SK-MEL-5 (cell line): ENCODE measurements around the gene TOR4A. TPM values are rescaled to one million over a fixed set of nuclear protein-coding genes. Genes with fewer than 3 reads are reported as not detected.

ENCODE experiments used
- DNase-seq: peaks from one replicate; pipeline ENCODE4 v3.0.0-alpha.2; 2016; ENCODE audit warnings: low read depth, low spot score
- in situ Hi-C: cut with HindIII; loops from 2 replicates; pipeline ENCODE4 v1.10.0; 2016; ENCODE audit warnings: low sequenced_read_pairs, high pct_unique_total_duplicates, low pct_unique_long_range_greater_than_20kb
- polyA plus RNA-seq, 2 experiments: library from polyadenylated mRNA; depleted of rRNA; stranded (reverse); fragments of >200 nt; gene quantifications; 2 replicates each; pipeline ENCODE4 v1.2.3, GENCODE V29; 2015
- total RNA-seq: library from RNA; depleted of rRNA; stranded (reverse); fragments of >200 nt; shearing (Covaris generic); gene quantifications from 2 replicates; pipeline ENCODE4 v1.2.3, GENCODE V29; 2014; rRNA removed

The TOR4A gene
- 0.03 and 0.13 TPM in 2 replicates for total RNA-seq
- 0.20 and 0.33 TPM in 2 replicates for polyA plus RNA-seq (2015; cell fraction: cytosol; rRNA removed)
- polyA plus RNA-seq (2015; cell fraction: nucleus; rRNA removed): 0.04 and 0.22 TPM in 2 replicates

DNA sequence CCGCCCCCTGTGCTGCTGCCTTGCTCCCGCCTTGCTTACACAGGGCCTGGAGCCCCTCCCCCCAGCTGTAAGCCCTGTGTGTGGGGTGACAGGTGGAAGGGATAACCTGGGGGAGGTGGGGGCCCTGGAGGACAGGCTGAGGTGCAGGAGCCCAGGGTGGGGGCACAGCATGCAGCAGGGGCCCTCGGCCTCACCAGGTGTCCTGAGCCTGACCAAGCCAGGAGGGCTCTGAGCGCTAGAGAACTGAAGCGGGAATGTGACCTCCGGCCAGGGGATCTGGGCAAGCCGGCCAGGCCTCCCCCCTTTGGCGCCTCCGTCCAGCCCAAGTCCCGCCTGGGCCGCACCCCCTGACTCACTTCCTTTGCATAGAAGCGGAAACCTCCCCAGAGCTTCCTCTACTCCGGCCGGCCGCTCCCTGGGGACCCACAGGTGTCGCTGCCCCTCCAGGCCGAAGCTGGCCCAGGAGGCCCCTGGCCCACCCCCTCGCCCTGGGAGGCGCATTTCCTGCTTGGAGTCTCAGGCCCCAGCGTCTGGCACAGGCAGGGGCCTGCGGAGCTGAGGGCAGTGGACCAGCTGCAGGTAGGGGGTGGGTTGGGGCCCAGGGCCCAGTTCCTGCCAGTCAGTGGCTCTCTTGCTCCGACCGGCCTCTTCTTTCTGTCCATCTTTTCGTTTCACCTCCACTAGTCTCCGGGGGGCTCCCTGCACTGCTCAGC is at the start of gene TOR4A:
TSS of gene TOR4A (plus strand) at position 398 of the 713 bp plus-strand sequence. CDS start 964 bp downstream, outside the sequence.
- in situ Hi-C loops: no loop called here
- no peak for DNase-seq

DNA sequence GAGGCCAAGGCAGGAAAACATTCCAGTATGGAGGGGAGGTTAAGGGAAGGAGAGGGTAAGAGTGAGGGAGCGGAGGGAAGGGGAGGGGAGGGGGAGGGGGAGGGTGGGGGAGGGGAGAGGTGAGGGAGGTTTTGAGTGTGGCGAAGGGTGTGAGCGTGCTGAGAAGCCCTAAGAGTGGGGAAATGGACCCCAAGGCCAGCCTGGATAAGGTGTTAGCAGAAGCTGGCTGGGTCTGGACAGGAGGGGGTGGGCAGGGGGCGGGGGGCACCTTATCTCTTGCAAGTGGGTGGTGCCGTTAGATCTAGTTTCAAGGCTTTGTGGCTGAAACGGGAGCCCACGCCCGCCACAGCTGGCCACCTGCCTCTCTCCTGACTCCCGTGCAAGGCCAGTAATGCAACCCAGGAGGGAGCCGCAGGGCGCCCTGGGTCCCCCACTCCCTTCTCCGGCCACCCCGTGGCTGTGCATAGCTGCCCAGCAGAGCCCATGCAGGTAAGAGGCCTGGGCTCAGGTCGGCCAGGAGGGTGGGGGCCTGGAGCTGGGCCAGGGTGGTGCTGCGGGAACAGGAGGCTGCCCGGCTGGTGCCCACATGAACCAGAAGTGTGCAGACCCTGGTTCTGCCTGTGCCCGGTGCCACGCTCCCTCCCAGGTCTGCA is 49.5 kb upstream of the TOR4A start:
- in situ Hi-C loops: no loop called here
- DNase-seq: no peak

DNA sequence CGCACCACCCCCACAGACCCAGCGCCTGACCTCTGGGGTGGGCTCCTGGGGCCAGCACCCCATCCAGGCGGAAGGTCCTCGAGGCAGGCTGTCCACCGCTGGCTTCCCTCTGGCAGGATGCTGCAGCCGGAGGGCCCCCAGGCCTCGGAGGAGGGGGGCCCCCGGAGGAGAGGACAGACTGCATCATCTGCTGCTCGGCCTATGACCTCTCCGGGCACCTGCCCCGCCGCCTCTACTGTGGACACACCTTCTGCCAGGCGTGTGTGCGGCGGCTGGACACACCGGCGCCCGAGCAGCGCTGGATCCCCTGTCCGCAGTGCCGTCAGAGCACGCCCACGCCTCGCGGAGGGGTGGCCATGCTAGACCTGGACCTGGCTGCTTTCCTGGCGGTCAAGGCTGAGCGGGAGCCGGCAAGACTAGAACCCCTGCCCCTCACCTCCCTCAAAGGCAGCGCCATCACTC is 49.0 kb upstream of the TOR4A start:
- in situ Hi-C loops: no loop called here
- DNase-seq: no peak

DNA sequence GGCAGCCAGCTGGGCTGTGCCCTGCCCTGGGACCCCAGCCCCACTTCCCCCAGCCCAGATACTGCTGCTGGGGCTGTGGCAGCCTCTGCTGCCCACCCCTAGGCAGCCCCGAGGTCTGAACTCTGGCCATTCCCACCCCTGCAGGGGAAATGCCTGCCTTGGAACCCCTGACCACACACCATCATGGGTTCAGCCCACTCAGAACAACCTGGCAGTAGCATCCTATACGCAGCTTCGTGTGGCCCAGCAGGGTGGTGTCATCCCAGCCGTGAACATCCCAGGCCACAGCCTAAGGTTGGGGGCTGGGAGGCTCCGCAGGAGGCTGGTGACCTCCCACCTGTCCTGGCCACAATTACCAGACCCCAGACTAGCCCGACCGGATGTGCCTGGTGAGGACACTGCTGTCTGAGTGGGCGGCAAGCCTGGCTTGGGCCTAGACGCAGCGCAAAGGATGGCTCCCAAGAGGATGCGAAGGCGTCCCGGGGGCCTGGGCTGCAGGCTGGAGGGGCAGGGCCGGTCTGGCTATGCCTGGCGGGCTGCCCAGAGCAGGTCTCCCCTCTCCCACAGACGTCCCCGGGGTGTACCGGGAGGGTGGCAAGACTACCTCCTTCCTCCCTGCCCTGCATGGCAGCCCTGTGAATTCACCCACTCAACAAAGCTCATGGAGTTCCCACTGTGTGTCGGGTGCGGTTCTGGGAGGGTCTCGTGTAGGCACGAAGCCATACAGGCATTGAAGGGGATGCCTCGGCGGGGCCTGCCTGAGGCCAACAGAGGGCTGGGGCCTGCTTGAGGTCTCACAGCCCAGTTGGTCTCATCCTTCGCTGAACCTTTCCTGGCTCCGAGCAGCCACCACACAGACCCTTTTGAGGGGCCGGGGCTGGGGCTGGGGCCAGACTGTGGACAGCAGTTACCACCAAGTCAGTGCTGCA is 48.3 kb upstream of the TOR4A start:
- in situ Hi-C loops: no loop called here

DNA sequence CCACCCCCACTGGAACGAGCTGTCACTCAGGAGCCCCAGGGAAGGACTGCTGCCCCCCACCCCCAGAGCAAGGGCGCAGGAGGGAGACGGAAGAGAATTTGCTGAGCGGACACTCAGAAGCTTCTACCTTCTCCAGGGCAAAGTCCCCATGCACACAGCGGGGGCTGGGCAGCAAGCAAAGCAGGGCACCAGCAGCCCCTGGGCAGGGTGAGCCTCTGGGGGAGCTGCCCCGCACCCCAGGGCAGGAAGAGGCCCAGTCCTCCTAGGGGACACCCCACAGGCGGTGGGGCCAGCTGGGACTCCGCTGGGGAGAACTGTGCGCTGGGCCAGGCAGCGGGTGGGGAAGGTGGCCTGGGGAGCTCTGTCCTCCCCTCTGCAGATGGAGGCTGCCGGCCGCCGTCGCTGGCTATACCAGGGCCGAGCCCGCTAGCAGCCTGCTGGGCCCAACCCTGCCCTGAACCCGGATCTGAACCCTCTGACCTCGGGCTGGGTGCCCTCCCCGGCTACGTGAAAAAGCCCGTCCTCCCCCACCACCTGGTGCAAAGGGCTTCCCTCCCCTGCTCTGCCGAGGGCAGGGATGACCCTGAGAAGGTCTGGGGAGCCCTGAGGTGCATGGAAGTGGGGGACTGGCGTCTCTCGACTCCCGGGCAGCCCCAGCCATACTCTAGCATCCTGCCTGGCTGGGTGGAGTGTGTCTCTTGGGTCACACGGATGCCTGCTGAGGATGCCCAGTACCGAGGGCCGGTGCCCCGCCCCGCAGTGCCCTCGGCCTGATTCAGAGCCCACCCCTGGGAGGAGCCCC is 47.4 kb upstream of the TOR4A start:
- DNase-seq: peak; percentile 40
- in situ Hi-C loops: no loop called here

More for the DNA sequence above, 48.3 kb upstream of the TOR4A start:
- DNase-seq: no peak

DNA sequence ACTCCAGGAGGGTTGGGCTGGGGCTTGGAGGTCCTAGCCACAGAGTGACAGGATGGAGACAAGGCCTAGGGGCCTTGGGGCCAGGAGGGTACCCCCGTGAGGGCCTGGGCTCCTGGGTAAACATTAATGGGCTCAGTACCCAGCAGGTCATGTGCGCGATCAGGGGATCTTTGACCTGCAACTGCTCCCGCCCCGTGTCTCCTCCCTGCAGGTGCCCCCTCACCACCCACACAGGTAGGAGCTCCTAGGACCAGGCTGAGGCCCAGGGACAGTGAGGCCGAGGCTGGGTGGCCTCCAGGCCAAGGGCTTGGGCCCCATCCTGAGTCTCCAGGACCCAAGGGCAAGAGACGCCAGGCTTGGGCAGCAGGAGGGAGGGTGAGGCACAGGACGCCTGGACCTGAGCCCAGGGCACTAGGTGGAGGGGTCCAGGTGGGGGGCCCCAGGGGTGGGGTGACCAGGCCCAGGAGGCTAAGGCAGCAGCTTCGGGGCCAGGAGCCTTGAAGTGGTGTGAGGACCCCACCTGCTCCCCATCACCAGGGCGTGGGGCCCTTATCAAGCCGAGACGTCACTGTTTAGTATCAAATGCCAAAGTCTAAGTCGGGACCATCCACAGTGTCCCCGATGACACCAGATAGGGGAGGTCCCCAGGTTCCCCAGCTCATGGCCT is 46.7 kb upstream of the TOR4A start, which contains the start of gene SLC34A3:
TSS of gene SLC34A3 (plus strand) at position 197 of the 667 bp plus-strand sequence. CDS start 802 bp downstream, outside the sequence.
- no peak for DNase-seq
- in situ Hi-C loops: no loop called here

DNA sequence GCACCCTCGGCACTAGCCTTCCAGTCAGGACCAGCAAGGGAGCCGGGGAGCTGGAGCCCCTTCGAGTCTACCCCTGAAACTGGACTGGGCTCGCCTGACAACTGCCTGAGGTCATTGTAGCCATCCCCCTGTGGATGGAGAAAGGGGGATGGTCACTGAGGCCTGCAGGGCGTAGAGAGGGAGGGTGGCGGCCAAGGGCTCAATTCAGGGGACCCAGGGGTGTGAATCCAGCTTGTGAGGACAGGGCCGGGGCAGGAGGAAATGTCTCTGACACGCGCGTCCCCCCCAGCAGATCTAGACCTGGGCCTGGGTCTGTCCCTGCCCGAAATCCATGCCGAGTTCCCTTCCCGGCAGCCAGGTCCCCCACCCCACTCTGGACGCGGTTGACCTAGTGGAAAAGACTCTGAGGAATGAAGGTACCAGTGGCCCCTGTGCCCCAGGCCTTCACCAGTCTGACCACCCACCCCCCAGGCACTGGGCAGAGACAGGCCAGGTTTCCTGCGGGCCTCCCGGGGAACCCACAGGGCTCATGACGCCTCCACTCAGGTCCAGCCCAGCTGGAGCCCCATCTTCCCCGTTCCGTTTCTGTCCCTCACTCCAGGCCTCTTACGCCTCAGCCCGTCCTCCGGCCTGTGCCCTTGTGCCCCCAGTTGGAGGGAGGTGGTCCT is 46.0 kb upstream of the TOR4A start:
- in situ Hi-C loops: no loop called here
- DNase-seq: no peak

DNA sequence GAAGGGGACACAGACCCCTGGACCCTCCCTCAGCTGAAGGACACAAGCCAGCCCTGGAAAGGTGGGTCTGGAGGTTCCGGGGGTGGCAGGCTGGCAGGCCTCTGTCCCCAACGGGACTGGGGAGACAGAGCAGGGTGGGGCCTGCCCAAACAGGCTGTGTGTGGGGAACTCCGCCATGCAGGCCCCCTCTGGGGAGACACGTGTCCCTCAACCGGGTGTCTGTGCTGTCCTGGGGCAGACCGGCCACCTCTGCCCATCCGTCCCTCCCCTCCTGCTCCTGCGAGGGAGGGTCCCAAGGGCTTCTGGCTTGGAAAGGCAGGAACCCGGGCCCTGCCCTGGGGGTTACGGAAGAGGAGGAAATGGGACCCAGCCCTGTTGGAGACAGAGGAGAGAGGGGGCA is 45.4 kb upstream of the TOR4A start:
- in situ Hi-C loops: no loop called here
- no peak for DNase-seq

DNA sequence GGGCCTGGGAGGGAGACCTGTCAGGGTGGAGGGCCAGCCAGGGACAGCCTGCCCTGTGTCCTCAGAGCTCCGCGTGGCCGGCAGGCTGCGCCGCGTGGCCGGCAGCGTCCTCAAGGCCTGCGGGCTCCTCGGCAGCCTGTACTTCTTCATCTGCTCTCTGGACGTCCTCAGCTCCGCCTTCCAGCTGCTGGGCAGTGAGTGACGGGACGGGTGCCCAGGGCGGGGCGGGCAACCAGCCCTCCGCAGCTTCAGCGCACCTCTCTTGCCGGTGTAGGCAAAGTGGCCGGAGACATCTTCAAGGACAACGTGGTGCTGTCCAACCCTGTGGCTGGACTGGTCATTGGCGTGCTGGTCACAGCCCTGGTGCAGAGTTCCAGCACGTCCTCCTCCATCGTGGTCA is 45.0 kb upstream of the TOR4A start:
- DNase-seq: no peak
- in situ Hi-C loops: no loop called here

DNA sequence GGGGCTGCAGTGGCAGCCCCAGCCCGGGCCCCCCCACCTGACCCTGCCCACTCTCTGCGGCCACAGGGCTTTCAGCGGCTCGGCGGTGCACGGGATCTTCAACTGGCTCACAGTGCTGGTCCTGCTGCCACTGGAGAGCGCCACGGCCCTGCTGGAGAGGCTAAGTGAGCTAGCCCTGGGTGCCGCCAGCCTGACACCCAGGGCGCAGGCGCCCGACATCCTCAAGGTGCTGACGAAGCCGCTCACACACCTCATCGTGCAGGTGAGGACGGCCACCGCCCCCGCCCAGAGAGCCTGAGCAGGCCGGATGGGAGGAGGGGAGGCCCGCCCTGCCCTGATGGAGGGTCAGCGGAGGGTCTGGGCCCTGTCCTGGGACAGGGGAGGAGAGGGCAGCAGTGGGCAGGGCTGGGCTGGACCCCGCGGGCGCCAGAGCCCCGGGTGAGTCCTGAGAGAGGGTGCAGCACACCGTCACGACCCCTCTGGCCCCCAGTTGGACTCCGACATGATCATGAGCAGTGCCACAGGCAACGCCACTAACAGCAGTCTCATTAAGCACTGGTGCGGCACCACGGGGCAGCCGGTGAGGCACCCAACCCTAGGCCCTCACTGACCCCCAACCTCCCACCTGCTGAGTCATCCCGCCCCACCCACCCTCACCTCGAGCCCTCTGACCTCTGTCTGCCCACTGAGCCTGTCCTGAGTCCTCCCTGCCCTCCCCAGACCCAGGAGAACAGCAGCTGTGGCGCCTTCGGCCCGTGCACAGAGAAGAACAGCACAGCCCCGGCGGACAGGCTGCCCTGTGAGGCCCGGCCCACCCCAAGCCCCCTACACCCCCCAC is 44.2 kb upstream of the TOR4A start:
- DNase-seq: no peak
- in situ Hi-C loops: no loop called here

DNA sequence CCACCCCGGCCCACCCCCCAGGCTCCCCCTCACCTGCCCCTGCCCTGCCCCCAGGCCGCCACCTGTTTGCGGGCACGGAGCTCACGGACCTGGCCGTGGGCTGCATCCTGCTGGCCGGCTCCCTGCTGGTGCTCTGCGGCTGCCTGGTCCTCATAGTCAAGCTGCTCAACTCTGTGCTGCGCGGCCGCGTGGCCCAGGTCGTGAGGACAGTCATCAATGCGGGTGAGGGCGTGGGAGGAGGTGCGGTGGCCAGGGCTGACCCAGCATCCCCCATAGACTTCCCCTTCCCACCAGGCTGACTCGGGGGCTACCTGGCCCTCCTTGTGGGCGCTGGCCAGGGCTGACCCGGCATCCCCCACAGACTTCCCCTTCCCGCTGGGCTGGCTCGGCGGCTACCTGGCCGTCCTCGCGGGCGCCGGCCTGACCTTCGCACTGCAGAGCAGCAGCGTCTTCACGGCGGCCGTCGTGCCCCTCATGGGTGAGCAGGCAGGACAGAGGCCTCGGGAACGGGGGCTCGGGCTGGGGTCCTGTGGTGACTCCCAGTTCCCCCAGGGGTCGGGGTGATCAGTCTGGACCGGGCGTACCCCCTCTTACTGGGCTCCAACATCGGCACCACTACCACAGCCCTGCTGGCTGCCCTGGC is 43.4 kb upstream of the TOR4A start:
- DNase-seq: no peak
- in situ Hi-C loops: no loop called here

DNA sequence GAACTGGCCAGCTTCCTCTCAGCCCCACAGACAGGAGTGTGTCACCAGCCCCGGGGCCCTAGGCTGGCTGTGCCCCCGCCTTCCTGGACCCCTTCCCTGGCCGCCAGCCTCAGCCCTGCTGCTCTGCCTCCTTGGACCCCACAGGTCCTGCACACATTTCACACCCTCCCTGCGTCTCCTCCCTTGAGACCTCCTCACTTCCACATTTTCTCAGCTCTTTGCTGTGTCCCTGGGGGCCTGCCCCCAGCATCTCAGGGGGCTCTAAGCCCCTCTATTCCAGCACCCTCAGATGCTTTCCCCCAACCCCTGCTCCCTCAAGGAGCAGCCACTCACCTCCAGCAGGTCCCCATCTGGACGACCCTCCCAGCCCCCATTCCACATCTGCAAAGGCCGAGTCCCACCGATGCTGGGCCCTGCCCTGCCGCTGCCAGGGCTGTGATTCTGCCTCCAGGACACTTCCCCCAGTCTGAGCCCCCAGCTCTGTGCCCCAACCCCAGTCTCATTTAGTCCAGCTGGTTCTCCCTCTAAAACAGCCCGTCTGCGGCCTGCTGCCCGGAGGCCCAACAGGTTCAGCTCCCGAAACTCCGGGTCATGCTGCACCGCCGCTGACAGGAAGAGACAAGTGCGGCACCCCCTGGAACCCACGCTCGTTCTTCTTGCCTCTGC is 42.6 kb upstream of the TOR4A start:
- DNase-seq: no peak
- in situ Hi-C loops: no loop called here

DNA sequence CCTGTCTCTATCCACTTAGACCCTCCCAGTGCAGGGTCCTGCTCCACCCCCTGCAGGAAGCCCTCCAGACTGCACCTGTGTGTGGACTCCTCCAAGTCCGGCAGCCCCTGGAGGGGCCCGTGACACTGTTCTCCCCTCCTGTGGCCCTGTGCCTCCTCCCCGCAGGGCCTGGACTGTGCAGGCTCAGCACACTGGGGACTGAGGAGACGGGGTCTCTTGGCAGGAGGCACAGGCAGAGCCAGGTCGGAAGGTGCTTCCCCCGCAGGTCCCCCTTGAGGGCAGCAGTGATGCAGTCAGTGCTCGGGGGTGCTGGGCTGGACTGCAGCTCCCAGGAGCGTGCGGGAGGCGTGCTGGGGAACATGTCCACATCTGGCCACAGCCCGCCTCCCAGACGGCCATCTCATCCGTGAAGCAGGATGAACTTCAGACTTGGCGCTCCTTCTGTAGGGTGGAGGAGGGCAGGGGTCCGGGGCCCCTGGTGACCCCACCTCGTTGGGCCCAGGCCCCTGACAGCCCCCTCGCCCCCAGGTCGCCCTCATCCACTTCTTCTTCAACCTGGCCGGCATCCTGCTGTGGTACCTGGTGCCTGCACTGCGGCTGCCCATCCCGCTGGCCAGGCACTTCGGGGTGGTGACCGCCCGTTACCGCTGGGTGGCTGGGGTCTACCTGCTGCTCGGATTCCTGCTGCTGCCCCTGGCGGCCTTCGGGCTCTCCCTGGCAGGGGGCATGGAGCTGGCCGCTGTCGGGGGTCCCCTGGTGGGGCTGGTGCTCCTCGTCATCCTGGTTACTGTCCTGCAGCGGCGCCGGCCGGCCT is 41.9 kb upstream of the TOR4A start:
- no peak for DNase-seq
- in situ Hi-C loops: no loop called here
